Breast epithelium (tissue), 4 donors: ENCODE data around the gene TMEM208. TPM values are rescaled to one million over a fixed set of nuclear protein-coding genes. Genes with fewer than 3 reads are reported as not detected.

Source experiments
- DNase-seq, 2 donors: peaks; one replicate each; pipeline ENCODE4 v3.0.0-alpha.2; 2019; ENCODE audit warnings: low spot score in 2 of 2
- H3K27ac ChIP-seq, 2 donors: fragments of 200-600 bp; sonication (generic) in 1 of 2; one replicate each; pipeline ENCODE4 v1.5.1; 2016 to 2019; ENCODE audit warnings: mild to moderate bottlenecking in 1 of 2
- H3K27me3 ChIP-seq, 2 donors: fragments of 200-600 bp; sonication (generic) in 1 of 2; one replicate each; pipeline versions ENCODE4 v1.5.1 to v1.6.0; 2017 to 2019; ENCODE audit warnings: control low read depth in 1 of 2, mild to moderate bottlenecking in 1 of 2
- H3K36me3 ChIP-seq: fragments of 200-600 bp; one replicate; pipeline ENCODE4 v1.5.1; 2019
- H3K4me1 ChIP-seq, 2 donors: fragments of 200-600 bp; sonication (generic); one replicate each; pipeline ENCODE4 v1.5.1; 2016 to 2019; ENCODE audit warnings: control low read depth in 1 of 2
- H3K4me3 ChIP-seq, 3 donors: fragments of 200-600 bp; sonication (generic); 1 replicate in 2 of 3; 2 replicates in 1 of 3; pipeline ENCODE4 v1.5.1; 2016 to 2019; ENCODE audit warnings: mild to moderate bottlenecking in 3 of 3, moderate library complexity in 2 of 3
- H3K9me3 ChIP-seq, 2 donors: fragments of 200-600 bp; sonication (generic) in 1 of 2; one replicate each; pipeline ENCODE4 v1.5.1; 2016 to 2019; ENCODE audit warnings: control low read depth in 1 of 2
- CTCF ChIP-seq, 3 donors: fragments of 450-650 bp; IDR thresholded peaks; one replicate each; pipeline ENCODE4 v1.5.1; 2016 to 2017; ENCODE audit warnings: antibody characterized with exemption in 3 of 3, mild to moderate bottlenecking in 3 of 3, moderate library complexity in 3 of 3
- POLR2A ChIP-seq: fragments of 450-650 bp; IDR thresholded peaks from one replicate; pipeline ENCODE4 v1.6.1; 2016; ENCODE audit warnings: antibody characterized with exemption, mild to moderate bottlenecking, moderate library complexity
- POLR2AphosphoS5 ChIP-seq, 3 donors: sonication (generic); formaldehyde crosslinking; IDR thresholded peaks; one replicate each; pipeline ENCODE4 v1.6.1; 2017; ENCODE audit warnings: antibody characterized with exemption in 3 of 3
- intact Hi-C: fragments of 100-400 bp; cut with DNase I; formaldehyde crosslinking; loops from one replicate; pipeline ENCODE4 v1.15.1; 2023; ENCODE audit warnings: low total_unique reads
- total RNA-seq, 3 donors: library from RNA; depleted of rRNA; stranded (reverse); fragments of >200 nt; gene quantifications; one replicate each; pipeline ENCODE4 v1.1.0, GENCODE V29; 2016

TMEM208 gene
- total RNA-seq, 3 donors from 2014 or later: 35.2 to 46.2 (median 44.2) TPM

- H3K27ac ChIP-seq: peak overlapping the region; percentile 89 to 91
- H3K27me3 ChIP-seq: no peaks in the 10 kb centered on the region
Observed at GRCh38 chr16:67277999-67278772, 51.3 kb downstream of the TMEM208 start.

More at GRCh38 chr16:67277999-67278772, 51.3 kb downstream of the TMEM208 start:
- H3K4me3 ChIP-seq: peak overlapping the region; percentile 57 to 76 (median 76)
- peaks cover 7 to 8% of the 10 kb centered on the region in 2 donors for H3K4me1 ChIP-seq
- no peaks in the 10 kb centered on the region for H3K36me3 ChIP-seq
- intact Hi-C loops: no loop called here
- DNase-seq: no peak
- no peaks in the 10 kb centered on the region for H3K9me3 ChIP-seq
- TF ChIP-seq POLR2A (no peak), CTCF (IDR thresholded peaks at IDR 0.05) (no peak), POLR2AphosphoS5 (IDR thresholded peaks at IDR 0.05) (no peak)

Other genes with a start within 250 kb of the TMEM208 start
- 10 to 100 TPM in 2 of 3 donors, 1 to 10 TPM in 1; 9.0 to 19.6 (median 11.1) TPM for gene CES4A, start 238.5 kb upstream of the TMEM208 start, total RNA-seq
- 10 to 100 TPM; 48.5 to 69.1 (median 52.3) TPM for gene CBFB, start 198.0 kb upstream of the TMEM208 start, total RNA-seq
- 10 to 100 TPM; 17.8 to 31.8 (median 27.1) TPM for gene PHAF1, start 117.2 kb upstream of the TMEM208 start, total RNA-seq
- 10 to 100 TPM in 2 of 3 donors, 1 to 10 TPM in 1; 7.8 to 13.3 (median 11.1) TPM for gene B3GNT9, start 76.1 kb upstream of the TMEM208 start, total RNA-seq
- gene TRADD, start 67.2 kb upstream of the TMEM208 start, total RNA-seq: 10 to 100 TPM; 35.1 to 42.6 (median 36.4) TPM
- gene FBXL8, start 67.2 kb upstream of the TMEM208 start, total RNA-seq: 10 to 100 TPM; 19.5 to 60.0 (median 40.1) TPM
- 100 to 1,000 TPM in 1 of 3 donors, 10 to 100 TPM in 2; 46.9 to 113 (median 62.5) TPM for gene HSF4, start 62.4 kb upstream of the TMEM208 start, total RNA-seq
- 10 to 100 TPM; 39.7 to 87.7 (median 45.9) TPM for gene NOL3, start 56.6 kb upstream of the TMEM208 start, total RNA-seq
- 10 to 100 TPM; 10.9 to 13.4 (median 11.6) TPM for gene MATCAP1, start 43.2 kb upstream of the TMEM208 start, total RNA-seq
- 1 to 10 TPM; 1.1 to 3.6 (median 2.2) TPM for gene EXOC3L1, start 37.0 kb upstream of the TMEM208 start, total RNA-seq
- gene E2F4, start 35.0 kb upstream of the TMEM208 start, total RNA-seq: 10 to 100 TPM; 74.1 to 86.9 (median 76.1) TPM
- gene ELMO3, start 28.0 kb upstream of the TMEM208 start, total RNA-seq: 10 to 100 TPM in 2 of 3 donors, 1 to 10 TPM in 1; 1.1 to 35.0 (median 19.7) TPM
- gene FHOD1, start 20.4 kb downstream of the TMEM208 start, total RNA-seq: 10 to 100 TPM; 19.3 to 25.9 (median 22.6) TPM
- 1 to 10 TPM in 2 of 3 donors, under 1 TPM in 1; 0.96 to 2.3 (median 1.3) TPM for gene SLC9A5, start 21.8 kb downstream of the TMEM208 start, total RNA-seq
- 10 to 100 TPM; 15.0 to 26.2 (median 19.8) TPM for gene PLEKHG4, start 52.4 kb downstream of the TMEM208 start, total RNA-seq
- gene KCTD19, start 99.6 kb downstream of the TMEM208 start, total RNA-seq: 1 to 10 TPM in 1 of 3 donors, not detected in 2; 1.0 TPM
- gene LRRC36, start 99.7 kb downstream of the TMEM208 start, total RNA-seq: 1 to 10 TPM in 1 of 3 donors, under 1 TPM in 2; 0.16 to 3.3 (median 0.59) TPM
- gene TPPP3, start 166.4 kb downstream of the TMEM208 start, total RNA-seq: 1 to 10 TPM; 1.3 to 6.9 (median 3.6) TPM
- gene ZDHHC1, start 189.3 kb downstream of the TMEM208 start, total RNA-seq: 10 to 100 TPM; 17.4 to 20.3 (median 19.3) TPM
- 10 to 100 TPM in 2 of 3 donors, under 1 TPM in 1; 0.32 to 66.9 (median 10.2) TPM for gene HSD11B2, start 204.0 kb downstream of the TMEM208 start, total RNA-seq